Amniotic stem cell (primary cell): ENCODE results near the gene NDUFB7.

Experiments used
- DNase-seq: peaks from one replicate; lab custom pipeline; 2025; lab: John Stamatoyannopoulos, UW

NDUFB7 gene

GRCh38 chr19:14519860-14520407, 51.9 kb downstream of the NDUFB7 start:
- DNase-seq = no peak

DNA sequence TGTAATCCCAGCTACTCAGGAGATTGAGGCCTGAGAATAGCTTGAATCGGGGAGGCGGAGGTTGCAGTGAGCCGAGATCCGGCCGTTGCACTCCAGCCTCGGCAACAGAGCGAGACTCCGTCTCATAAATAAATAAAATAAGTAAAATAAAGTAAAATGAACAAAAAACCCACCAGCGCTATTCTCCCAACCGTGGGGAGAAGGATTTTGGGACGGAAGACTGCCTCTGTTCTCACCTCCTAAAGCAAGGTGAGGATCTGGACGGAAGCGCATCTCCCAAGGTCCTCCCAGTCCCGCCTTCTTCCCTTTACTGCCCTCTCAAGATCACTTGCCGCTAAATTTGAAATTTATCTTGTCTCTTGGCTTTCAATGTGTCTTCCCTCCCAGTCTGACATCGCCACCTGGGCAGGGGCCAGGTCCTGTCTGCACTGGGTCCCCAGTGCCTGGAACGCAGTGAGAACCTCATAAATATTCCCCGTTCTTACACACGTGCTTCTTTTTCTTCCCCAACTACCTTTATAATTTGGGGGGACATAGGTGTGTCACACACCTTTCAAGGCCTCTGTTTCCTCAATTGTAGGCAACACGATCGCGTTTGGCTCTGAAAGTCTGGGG, 52.5 kb downstream of the NDUFB7 start:
- no peak for DNase-seq

- DNase-seq = no peak
Measured at GRCh38 chr19:14517840-14518505, 53.9 kb downstream of the NDUFB7 start, which contains the start of gene DNAJB1. Gene DNAJB1, minus strand, starts transcription at chr19:14518397. Its CDS starts 48 bp downstream, at chr19:14518349.

DNA sequence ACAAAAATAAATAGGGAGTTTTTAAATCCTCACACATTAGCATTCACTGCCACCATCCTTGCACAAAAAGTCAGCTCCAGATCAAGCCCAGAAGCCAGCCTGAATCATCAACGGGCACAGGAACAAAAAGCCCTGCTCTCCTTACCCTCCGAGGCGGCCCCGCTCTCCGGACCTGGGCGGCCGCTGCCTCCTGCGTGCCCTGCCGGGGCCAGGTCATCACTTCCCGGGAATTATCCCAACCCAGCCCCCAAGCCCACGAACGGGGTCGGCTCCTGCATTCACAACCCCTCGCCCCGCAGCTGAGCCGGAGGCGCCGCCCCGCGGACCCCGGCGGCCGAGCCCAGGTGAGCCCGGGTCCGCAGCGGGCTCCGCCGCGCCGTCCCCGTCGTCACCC, 54.4 kb downstream of the NDUFB7 start:
- DNase-seq = no peak

DNA sequence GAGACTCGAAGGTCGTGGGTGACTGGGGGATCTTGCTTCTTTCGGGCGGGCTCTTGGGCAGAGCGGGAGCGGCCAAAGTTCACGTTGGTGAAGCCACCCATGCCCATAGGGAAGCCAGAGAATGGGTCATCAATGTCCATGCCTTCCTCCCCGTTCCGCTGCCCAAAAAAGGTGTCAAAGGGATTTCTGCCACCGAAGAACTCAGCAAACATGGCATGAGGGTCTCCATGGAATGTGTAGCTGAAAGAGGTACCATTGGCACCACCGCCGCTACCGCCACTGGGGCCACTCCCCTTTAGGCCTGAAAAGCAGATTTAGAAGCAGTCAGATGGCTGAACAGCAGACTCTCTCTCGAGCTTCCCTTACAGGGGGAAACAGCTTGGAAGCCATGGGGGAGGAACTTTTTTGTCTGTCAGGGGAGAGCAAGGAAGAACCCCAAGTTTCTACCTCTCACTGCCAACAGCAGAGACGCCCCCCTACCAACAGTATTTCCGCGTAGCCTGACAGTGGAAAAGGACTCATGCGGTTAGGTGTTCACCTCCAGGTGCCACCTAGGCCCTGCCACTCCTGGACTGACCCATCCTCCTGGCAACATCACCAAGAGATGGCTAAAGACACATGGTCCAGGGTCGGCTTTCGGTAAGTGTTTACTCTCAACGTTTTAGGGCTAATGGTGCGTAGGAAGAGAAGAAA, 55.0 kb downstream of the NDUFB7 start:
- DNase-seq = no peak
